Measurements from ENCODE around the gene CABLES1.

DNA sequence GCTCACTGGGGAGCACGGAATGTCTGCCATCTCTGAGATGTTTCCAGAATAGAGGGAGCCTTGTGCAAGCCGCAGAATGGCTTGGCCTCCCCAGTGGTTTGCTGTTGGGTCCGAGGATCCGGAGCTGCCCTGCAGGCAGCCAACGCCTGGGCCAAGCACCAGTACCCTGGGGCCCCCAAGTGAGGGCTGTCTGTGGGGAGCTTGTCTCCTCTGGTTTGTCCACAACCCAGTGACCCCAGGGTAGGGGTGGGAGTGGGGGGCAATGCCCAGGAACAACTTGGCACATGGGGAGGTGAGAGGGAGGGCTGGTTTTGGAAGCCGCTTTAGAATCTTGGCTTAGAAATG, 147.1 kb downstream of the CABLES1 start:
- TF ChIP-seq EZH2 (IDR thresholded peaks at IDR 0.05) (no peak), POLR2AphosphoS5 (IDR thresholded peaks at IDR 0.05; ENCODE audit: borderline replicate concordance, low read depth, low read length) (no peak), FOXP2 (optimal IDR thresholded peaks at IDR 0.05; ENCODE audit: control extremely low read depth, extremely low read length, insufficient read depth) (no peak)

Measured in SK-N-MC (cell line).